NB4 (cell line): ENCODE results near the gene SLC22A31.

Experiments
- DNase-seq: peaks from one replicate; pipeline ENCODE4 v3.0.0; 2010; ENCODE audit warnings: low read depth
- H3K4me3 ChIP-seq: one replicate; pipeline ENCODE4 v1.5.1; 2011; ENCODE audit warnings: mild to moderate bottlenecking, low read depth, low read length, moderate library complexity
- MAX ChIP-seq: IDR thresholded peaks from 2 replicates; pipeline ENCODE4 v1.6.1; 2011; ENCODE audit warnings: low read depth, low read length
- MYC ChIP-seq: IDR thresholded peaks from 2 replicates; pipeline ENCODE4 v1.6.1; 2011; ENCODE audit warnings: low read depth, low read length
- POLR2A ChIP-seq: IDR thresholded peaks from 2 replicates; pipeline ENCODE4 v1.6.1; 2011; ENCODE audit warnings: mild to moderate bottlenecking; ENCODE audit not compliant: insufficient read length; ENCODE audit errors: extremely low read depth
- TF ChIP-seq, protein P1 (sequence below): IDR thresholded peaks from one replicate; pipeline ENCODE4 v1.5.1; 2012; ENCODE audit warnings: low read depth, low read length

The SLC22A31 gene

GRCh38 chr16:89177501-89177900 is 22.8 kb downstream of the SLC22A31 start:
- no peak for DNase-seq
- no peak overlapping the region for H3K4me3 ChIP-seq
- TF ChIP-seq POLR2A (no peak), MAX (no peak)

- TF ChIP-seq MAX, result no peak
- no peak for TF ChIP-seq POLR2A
- TF ChIP-seq, protein P1, sequence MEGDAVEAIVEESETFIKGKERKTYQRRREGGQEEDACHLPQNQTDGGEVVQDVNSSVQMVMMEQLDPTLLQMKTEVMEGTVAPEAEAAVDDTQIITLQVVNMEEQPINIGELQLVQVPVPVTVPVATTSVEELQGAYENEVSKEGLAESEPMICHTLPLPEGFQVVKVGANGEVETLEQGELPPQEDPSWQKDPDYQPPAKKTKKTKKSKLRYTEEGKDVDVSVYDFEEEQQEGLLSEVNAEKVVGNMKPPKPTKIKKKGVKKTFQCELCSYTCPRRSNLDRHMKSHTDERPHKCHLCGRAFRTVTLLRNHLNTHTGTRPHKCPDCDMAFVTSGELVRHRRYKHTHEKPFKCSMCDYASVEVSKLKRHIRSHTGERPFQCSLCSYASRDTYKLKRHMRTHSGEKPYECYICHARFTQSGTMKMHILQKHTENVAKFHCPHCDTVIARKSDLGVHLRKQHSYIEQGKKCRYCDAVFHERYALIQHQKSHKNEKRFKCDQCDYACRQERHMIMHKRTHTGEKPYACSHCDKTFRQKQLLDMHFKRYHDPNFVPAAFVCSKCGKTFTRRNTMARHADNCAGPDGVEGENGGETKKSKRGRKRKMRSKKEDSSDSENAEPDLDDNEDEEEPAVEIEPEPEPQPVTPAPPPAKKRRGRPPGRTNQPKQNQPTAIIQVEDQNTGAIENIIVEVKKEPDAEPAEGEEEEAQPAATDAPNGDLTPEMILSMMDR, result no peak
- TF ChIP-seq MYC, result no peak
- no peak for DNase-seq
- no peak overlapping the region for H3K4me3 ChIP-seq
Observed at GRCh38 chr16:89176717-89177116, 23.6 kb downstream of the SLC22A31 start.

GRCh38 chr16:89176147-89176690 is 24.1 kb downstream of the SLC22A31 start:
- H3K4me3 ChIP-seq, result no peak overlapping the region
- no peak for DNase-seq
- TF ChIP-seq MYC, result no peak
- TF ChIP-seq, protein P1, result no peak
- no peak for TF ChIP-seq MAX
- TF ChIP-seq POLR2A, result no peak

- no peak overlapping the region for H3K4me3 ChIP-seq
- TF ChIP-seq POLR2A, result no peak
- no peak for TF ChIP-seq MAX
- TF ChIP-seq, protein P1, result no peak
- DNase-seq, result no peak
Observed at GRCh38 chr16:89175280-89176146, 24.8 kb downstream of the SLC22A31 start.

- no peak for DNase-seq
- no peak for TF ChIP-seq POLR2A
- no peak for TF ChIP-seq MYC
- no peak for TF ChIP-seq MAX
- TF ChIP-seq, protein P1, result no peak
- no peak overlapping the region for H3K4me3 ChIP-seq
Observed at GRCh38 chr16:89174877-89175276, 25.5 kb downstream of the SLC22A31 start.
